GM21786 (cell line): Measurements from ENCODE around the gene CELSR1.

Experiments
- ATAC-seq: cut with Tn5 transposase; IDR thresholded peaks from one replicate; pipeline ENCODE4 v1.9.1; 2021; ENCODE audit not compliant: unreplicated experiment

Gene CELSR1

GRCh38 chr22:46380069-46380468 is 157.4 kb downstream of the CELSR1 start:
- no peak for ATAC-seq

- no peak for ATAC-seq
Observed at GRCh38 chr22:46379066-46379930, 158.1 kb downstream of the CELSR1 start.

GRCh38 chr22:46378426-46379065 is 158.9 kb downstream of the CELSR1 start:
- no peak for ATAC-seq

- no peak for ATAC-seq
Observed at GRCh38 chr22:46377525-46378425, 159.6 kb downstream of the CELSR1 start.

DNA sequence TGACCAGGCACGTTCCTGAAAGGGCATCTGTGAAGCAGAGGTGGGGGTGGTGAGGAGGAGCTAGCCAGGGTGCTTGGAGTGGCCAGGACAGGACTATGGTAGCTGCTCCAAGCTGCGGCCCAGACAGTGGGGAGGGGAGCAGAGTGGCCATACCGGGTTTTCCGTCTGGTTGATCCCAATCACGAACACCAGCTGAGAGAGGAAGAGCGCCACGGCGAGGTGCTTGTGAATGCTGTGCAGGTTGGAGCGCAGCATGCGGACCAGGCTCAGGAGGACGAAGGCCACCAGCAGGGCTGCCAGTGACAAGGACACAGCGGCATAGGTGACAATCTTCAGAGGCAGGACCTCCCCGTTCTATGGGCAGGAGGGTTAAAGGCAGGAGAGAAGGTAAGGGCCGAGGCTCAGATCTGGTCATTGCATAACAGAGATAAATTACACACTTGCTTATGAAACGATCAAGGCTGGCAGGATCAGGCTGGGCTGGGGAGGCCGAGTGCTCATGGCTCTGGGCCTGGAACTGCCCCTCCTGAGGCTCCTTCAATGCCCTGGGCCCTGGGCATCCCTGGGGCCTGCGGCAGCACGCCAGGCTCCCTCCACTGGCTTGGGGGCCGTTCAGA is 160.4 kb downstream of the CELSR1 start:
- ATAC-seq: no peak

DNA sequence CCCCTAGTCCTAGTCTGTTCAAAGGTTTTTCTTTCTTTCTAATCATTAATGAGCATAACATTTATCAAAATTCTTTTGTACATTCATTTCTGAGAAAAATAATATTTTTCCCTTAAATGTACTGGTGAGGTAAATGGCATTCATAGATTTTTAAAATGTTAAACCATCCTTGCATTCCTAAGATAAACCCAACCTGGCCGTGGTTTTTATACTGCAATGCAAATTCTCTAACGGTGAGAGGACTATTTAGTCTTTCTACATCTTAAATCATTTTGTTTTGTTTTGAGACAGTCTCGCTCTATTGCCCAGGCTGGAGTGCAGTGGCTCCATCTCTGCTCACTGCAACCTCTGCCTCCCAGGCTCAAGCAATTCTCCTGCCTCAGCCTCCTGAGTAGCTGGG is 161.3 kb downstream of the CELSR1 start:
- no peak for ATAC-seq

DNA sequence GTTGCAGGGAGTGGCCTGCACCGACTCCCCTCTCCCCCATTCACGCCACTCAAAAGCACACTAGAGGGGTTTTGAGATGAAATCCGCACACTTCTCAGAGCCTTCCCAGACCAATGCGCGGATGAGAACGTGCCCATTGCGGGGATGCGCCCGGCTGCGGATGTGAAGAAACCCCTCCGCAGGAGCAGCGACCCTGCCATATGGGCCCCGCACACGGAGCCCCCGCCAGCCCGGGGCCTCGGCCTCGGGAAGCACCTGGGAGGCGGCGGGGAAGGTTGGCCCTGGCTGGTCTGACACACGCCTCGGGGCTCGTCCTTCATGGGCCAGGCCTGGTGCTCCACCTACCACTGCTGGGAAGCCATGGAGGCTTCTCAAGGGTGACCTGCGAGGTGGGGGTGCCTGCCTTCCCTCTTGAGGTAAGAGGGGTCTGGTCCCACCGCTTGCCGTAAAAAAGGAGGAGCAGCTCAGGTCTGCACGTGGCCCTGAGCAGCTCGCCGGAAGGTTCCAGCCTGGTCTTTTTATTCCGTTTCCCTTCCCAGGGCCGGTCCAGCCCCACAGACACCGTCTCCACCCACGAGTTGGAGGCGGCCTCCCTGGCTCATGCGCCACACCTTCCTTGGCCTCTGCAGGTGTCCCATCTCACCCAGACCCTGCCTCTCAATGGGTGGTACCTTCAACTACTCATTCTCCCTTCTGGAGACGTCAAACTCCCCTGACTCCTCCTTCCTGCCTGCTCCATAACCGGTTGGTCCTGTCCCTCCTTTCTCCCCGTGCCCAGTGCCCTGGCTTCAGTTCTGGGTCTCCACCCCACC is 162.6 kb downstream of the CELSR1 start:
- ATAC-seq: no peak

- no peak for ATAC-seq
Observed at GRCh38 chr22:46373921-46374662, 163.3 kb downstream of the CELSR1 start.

- ATAC-seq: no peak
Observed at GRCh38 chr22:46373159-46373558, 164.3 kb downstream of the CELSR1 start.

GRCh38 chr22:46372686-46373085 is 164.7 kb downstream of the CELSR1 start:
- ATAC-seq: no peak

GRCh38 chr22:46371623-46372226 is 165.7 kb downstream of the CELSR1 start:
- no peak for ATAC-seq

DNA sequence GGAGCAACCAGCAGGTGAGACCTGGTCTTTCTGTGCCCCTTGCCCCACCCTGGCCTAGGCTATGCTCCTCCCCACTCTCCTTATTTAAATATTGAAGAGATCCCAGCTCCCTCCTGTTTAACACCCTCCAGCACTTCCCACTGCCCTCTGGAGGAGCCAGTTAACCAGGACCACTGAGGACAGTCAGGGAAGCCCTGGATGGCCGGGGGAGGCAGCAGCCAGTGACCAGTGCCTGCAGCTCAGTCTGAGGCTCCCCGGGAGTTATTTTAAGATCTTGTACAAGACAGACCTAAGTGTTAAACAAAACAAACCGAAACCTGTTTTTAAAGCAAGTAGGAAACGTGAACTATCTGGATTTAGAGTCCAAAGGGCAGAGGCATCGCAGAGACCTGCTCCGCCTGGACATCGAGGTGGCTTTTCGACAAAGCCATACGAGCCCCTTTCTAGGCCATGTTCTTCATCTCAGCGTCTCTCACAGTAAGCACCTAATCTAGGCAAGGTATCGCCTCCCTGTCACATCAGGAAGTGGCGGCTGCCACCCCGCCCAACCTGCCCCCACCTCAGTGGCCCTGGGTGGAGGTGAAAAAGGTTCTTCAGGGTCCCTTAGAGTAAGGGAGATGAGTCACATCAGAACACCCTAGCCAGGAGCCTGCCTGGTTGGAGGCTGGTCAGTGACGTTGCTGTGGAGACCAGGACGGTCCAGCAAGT is 166.7 kb downstream of the CELSR1 start:
- no peak for ATAC-seq

- ATAC-seq: no peak
Observed at GRCh38 chr22:46369716-46370583, 167.5 kb downstream of the CELSR1 start.

GRCh38 chr22:46368871-46369715 is 168.3 kb downstream of the CELSR1 start:
- no peak for ATAC-seq

DNA sequence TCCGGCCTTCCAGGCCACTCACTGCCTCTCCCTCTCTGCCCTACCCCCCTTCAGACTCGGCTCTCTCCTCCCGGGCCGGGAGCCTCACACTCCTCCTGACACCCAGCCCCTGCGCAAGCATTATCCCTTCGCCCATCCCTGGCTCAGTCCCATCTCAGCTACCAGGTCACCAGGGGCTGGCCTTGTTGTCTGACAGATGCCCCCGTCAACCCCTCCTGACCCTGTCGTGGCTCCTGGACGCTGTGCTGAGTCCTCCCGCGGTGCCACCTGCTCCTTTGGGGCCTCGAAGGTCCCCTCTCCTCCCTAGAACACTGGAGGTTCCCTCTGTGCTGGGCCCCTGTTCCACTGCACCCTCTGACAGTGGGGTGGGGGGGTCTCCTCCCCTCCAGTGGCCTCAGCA is 169.0 kb downstream of the CELSR1 start:
- no peak for ATAC-seq

GRCh38 chr22:46367707-46368191 is 169.7 kb downstream of the CELSR1 start:
- ATAC-seq: no peak
